ENCODE results near the gene SLC25A40.
"Not testable (repeated sequence)": the region's sequence is repeated elsewhere in the genome, so short reads cannot be mapped to it uniquely, and the experiment has no call there.

The SLC25A40 gene

DNA sequence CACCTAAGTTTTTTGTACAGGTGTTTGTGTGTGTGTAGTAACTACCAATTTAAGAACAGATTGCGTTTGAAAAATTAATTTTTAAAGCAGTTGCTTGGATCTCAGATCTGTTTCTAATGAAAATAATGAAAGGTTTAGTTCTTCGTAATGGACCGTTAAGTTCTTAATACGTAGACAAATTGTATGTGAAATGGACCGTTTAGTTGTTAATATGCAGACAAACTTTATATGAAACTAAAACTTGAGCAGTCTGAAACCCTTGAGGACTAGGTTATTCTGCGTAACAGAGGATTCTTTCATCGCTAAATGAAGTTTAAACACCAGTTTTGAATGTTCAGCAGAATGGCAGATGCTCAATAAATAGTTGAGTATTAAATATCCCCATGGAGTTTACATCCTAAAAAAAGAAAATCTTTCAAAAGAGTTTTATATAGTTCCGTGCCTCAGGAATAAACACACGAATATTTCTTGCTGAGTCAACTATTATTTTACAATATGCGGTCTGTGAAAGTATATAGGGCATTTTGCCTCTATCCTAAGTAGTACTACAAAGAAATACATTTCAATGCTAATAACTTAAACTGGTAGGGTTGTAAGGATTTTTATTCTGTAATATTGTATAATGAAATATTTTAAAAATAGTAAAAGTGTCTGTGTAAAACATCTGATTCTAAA is 1.3 kb upstream of the SLC25A40 start:
- DNase-seq (ENCODE audit: low spot score in 2 of 2): no peak
- Mint-ChIP-seq H3K9me3 (no peaks in the 10 kb centered on the region), H3K4me3 (peak overlapping the region; percentile 97), H3K36me3 (peaks cover 58% of the 10 kb centered on the region), H3K4me1 (peaks cover 25% of the 10 kb centered on the region), H3K27ac (peak overlapping the region; percentile 97)
- ATAC-seq: no peak

DNA sequence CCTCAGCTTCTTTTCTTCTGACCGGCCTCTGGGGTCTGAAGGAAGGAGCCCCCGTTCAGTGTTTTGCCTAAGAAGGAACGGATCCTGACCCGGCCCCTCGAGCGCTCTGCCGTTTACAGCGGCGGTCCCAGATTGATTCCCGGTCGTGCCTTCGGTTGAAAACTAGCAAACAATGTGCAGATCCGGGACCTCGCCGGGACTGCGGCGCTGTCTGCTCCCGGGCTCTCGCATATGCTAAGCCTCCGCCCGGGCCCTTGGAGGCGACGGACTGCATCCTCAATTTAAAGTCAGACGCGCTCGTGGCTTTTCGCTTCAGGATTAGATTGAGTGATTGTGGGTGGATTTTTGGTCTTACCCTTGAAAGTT is 692 bp upstream of the SLC25A40 start:
- Mint-ChIP-seq H3K4me1 (peaks cover 31% of the 10 kb centered on the region), H3K36me3 (peaks cover 51% of the 10 kb centered on the region), H3K27ac (peak overlapping the region; percentile 97), H3K9me3 (peaks cover 2% of the 10 kb centered on the region), H3K4me3 (peak overlapping the region; percentile 97)
- DNase-seq (ENCODE audit: low spot score in 2 of 2) (peak in 1 of 2 donors; percentile 20), ATAC-seq (peak; percentile 47)

DNA sequence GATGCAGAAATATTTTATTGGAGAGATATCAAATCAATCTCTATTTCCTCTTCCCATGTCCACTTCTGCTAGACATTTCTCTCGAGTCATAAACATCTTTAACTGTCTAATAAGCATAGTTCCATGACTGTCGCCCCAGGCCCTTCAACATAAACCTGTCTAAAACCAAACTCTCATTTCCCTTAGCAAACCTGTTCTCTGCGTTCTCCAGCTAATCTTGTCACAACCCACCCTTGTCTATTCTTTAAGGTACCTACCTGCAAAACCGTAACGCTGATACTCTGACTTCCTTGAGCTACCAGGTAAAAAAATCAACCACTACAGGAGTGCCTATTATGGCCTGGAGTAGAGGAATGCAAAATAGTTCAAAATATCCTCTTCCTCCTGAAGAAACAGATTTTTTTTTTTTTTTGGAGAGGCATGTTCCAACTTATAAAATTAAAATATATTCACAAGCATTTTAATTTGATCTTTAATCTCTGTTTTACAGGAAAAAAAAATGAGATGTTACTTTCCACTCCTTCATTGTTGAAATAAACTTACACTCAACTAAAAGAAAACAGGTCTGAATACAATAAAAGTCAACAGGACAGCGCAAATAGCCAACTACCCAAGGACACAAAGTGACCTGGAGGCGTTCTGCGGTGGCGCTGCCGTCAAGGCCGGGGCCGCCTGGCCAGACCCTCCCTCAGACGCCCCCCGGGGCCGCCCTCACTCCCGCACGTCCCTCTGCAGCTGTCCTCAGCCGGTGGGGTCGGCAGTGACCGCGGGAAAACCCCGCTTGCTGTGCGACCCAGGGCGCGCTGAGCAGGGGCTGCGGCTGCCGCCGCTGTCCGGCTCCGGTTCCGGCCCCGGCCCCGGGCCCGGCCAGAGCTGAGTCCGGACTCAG is 765 bp downstream of the SLC25A40 start:
- Mint-ChIP-seq H3K9me3 (peaks cover 2% of the 10 kb centered on the region), H3K36me3 (peaks cover 37% of the 10 kb centered on the region), H3K27ac (peak overlapping the region; percentile 97), H3K4me1 (peaks cover 31% of the 10 kb centered on the region), H3K4me3 (peak overlapping the region; percentile 97)
- ATAC-seq (peak; percentile 1), DNase-seq (ENCODE audit: low spot score in 2 of 2) (no peak)

DNA sequence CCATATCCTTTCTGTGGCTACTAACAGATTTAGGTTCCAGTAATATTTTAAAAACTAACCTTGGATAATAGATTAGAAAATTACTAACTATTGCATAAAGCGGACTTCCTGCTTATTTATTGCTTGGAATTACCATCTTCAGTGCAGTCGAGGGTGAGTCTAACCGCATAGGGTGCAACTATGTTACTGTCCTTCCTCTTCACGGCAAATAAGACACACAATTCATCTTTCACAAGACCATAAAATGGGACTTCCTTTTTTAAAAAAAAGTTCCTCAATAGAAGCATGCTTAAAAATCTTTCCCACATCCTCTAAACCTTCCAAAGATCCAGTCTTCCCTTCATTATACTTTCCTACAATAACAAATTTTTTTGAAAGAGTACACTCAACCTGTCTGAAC is 2.1 kb downstream of the SLC25A40 start:
- DNase-seq (ENCODE audit: low spot score in 2 of 2) (no peak), ATAC-seq (no peak)
- H3K36me3 Mint-ChIP-seq: peaks cover 24% of the 10 kb centered on the region
- peak overlapping the region; percentile 50 for H3K27ac Mint-ChIP-seq
- H3K9me3 Mint-ChIP-seq: peaks cover 2% of the 10 kb centered on the region
- H3K4me1 Mint-ChIP-seq: peaks cover 31% of the 10 kb centered on the region
- peak overlapping the region; percentile 97 for H3K4me3 Mint-ChIP-seq

DNA sequence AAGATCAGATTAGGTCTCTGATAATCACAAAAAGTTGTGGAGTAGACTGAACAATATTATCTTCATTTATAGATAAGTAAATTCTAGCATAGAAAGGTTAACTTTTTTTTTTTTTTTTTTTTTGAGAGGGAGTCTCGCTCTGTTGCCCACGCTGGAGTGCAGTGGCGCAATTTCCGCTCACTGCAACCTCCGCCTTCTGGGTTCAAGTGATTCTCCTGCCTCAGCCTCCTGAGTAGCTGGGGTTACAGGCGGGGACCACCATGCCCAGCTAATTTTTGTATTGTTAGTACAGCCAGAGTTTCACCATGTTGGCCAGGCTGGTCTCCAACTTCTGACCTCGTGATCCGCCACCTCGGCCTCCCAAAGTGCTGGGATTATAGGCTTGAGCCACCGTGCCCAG is 2.8 kb downstream of the SLC25A40 start:
- H3K4me3 Mint-ChIP-seq; ATAC-seq; H3K9me3 Mint-ChIP-seq; DNase-seq (ENCODE audit: low spot score in 2 of 2): not testable (repeated sequence)
- peaks cover 31% of the 10 kb centered on the region for H3K4me1 Mint-ChIP-seq
- H3K27ac Mint-ChIP-seq: peak overlapping the region; percentile 50
- peaks cover 16% of the 10 kb centered on the region for H3K36me3 Mint-ChIP-seq

DNA sequence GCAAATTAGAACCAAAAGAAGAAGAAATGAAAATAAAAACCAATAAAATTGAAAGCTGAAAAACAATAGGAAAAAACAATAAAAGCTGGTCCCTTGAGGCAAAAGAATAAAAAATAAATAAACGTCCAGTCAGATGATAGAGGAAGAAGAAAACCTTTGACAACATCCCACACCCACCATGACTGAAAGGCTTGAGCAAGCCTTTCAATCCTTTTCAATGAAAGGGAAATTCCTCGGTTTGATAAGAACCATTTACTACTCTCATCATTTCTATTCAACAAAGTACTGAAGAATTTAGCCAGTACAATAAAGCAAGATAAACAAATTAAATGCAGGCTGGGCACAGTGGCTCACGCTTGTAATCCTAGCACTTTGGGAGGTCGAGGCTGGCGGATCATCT is 3.8 kb downstream of the SLC25A40 start:
- Mint-ChIP-seq H3K27ac (no peak overlapping the region), H3K9me3 (peaks cover 2% of the 10 kb centered on the region), H3K36me3 (peaks cover 14% of the 10 kb centered on the region), H3K4me1 (peaks cover 31% of the 10 kb centered on the region), H3K4me3 (no peak overlapping the region)
- ATAC-seq (no peak), DNase-seq (ENCODE audit: low spot score in 2 of 2) (no peak)

DNA sequence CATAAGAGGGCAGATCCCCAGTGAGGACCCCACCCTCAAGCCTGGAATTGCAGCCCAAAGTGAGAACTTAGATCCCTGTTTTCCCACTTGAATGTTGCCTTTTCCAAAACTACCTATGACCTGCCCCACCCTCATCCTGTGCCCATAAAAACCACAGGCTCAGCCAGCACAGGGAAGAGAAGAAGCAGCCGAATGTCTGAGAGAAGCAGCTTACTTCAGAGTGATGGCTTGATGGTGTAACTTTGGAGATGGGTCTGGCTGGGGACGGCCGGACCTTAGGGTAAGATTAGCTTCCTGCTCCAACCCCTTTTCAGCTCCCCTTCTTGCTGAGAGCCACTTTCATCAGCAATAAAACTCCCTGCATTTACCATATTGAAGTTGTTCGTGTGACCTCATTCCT is 5.7 kb downstream of the SLC25A40 start:
- Mint-ChIP-seq H3K27ac (no peak overlapping the region), H3K36me3 (peaks cover 18% of the 10 kb centered on the region)

DNA sequence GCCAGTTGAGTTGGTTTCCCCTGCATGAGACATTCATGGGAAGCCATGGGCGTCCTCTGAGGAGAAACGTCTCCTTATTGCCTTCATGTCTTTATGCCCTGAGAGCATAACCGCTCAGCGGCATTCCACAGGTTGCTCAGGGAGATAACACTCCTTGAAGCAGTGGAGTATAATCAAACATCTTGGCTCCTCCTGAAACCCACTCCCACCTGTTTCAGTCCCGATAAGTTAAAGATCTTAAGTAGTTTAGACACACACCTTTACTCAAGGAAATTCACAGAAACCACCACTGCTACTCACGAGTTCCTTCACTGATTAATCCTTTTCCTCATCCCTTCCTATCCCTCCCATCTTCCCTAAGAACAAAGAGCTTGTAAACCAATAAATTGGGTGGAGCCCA is 9.6 kb downstream of the SLC25A40 start:
- peaks cover 11% of the 10 kb centered on the region for H3K9me3 Mint-ChIP-seq
- peaks cover 23% of the 10 kb centered on the region for H3K36me3 Mint-ChIP-seq
- H3K27ac Mint-ChIP-seq; H3K4me3 Mint-ChIP-seq; ATAC-seq; DNase-seq (ENCODE audit: low spot score in 2 of 2); H3K4me1 Mint-ChIP-seq: not testable (repeated sequence)

More for the DNA sequence above, 5.7 kb downstream of the SLC25A40 start:
- DNase-seq (ENCODE audit: low spot score in 2 of 2): no peak
- Mint-ChIP-seq H3K9me3 (peaks cover 13% of the 10 kb centered on the region), H3K4me3 (no peak overlapping the region), H3K4me1 (peaks cover 31% of the 10 kb centered on the region)
- no peak for ATAC-seq

DNA sequence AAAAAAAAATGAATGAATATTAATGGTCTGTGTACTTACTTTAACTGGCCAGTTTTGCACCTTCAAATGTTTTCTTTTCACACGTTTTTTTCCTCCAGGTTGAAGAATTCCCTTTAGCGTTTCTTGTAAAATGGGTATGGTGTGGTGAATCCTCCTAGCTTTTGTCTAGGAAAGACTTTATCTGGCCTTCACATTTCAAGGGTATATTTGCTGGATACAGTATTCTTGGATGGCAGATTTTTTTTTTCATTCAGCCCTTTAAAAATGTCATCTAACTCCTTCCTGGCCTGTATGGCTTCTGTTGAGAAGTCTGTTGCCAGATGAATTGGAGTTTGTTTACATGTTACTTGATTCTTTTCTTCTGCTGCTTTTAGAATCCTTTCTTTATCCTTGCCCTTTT is 10.1 kb downstream of the SLC25A40 start:
- Mint-ChIP-seq H3K4me1 (no peaks in the 10 kb centered on the region), H3K36me3 (peaks cover 23% of the 10 kb centered on the region), H3K9me3 (peaks cover 11% of the 10 kb centered on the region), H3K27ac (no peak overlapping the region), H3K4me3 (no peak overlapping the region)
- DNase-seq (ENCODE audit: low spot score in 2 of 2): no peak
- no peak for ATAC-seq

DNA sequence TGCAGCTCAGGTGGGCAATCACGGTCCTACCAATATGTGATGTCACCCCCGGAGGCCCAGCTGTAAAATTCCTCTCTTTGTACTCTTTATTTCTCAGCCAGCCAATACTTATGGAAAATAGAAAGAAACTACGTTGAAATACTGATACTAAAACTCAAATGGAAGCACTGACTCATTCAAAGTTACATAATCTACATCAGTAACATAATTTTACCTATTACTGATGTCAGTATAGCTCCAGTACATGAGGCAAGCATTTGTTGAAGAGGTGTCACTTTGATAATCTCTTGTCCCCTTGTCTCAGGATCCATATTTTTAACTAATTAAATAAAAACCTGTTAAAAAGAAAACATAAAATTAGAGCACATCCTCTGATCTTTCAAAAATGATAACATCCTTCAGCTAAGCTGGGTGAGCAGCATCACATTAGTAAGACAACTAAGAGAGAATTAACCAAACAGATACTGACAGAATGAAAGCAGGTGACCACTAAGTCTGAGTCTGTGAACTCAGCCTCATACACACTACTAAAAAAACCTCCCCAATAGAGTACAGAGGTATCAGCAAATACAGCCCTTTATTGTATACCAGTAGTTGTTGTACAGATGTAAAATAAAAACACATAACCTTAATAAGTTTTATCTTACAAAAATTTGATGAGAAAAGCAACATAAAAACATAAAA is 17.6 kb downstream of the SLC25A40 start:
- Mint-ChIP-seq H3K9me3 (no peaks in the 10 kb centered on the region), H3K4me1 (peaks cover 5% of the 10 kb centered on the region), H3K27ac (peak overlapping the region; percentile 30), H3K4me3 (no peak overlapping the region), H3K36me3 (peaks cover 60% of the 10 kb centered on the region)
- DNase-seq (ENCODE audit: low spot score in 2 of 2) (no peak), ATAC-seq (no peak)

DNA sequence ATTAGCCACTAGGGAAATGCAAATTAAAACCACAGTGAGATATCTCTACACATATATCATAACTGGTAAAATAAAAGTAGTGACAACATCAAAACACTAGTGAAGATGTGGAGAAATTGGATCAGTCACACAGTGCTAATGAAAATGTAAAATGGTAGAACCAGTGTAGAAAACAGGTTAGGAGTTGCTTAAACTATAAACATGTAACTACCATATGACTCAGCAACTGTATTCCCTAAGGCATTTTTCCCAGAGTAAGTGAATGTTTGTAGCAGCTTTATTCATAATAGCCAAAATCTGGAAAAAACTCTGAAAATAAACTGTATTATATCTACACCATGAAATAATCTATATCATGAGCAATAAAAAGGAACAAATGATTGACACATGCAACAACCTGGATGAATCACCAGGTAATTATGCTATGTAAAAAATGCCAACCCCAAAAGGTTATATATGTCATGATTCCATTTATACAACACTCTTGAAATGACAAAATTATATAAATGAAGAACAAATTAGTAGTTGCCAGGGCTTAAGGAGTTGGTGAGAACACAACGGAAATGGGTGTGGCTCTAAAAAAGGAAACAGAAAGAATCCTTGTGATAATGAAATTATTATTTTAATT is 22.8 kb downstream of the SLC25A40 start:
- DNase-seq (ENCODE audit: low spot score in 2 of 2): no peak
- no peak overlapping the region for H3K27ac Mint-ChIP-seq
- peaks cover 10% of the 10 kb centered on the region for H3K4me1 Mint-ChIP-seq
- no peaks in the 10 kb centered on the region for H3K9me3 Mint-ChIP-seq
- H3K36me3 Mint-ChIP-seq: peaks cover 82% of the 10 kb centered on the region
- peak; percentile 63 for ATAC-seq
- no peak overlapping the region for H3K4me3 Mint-ChIP-seq

DNA sequence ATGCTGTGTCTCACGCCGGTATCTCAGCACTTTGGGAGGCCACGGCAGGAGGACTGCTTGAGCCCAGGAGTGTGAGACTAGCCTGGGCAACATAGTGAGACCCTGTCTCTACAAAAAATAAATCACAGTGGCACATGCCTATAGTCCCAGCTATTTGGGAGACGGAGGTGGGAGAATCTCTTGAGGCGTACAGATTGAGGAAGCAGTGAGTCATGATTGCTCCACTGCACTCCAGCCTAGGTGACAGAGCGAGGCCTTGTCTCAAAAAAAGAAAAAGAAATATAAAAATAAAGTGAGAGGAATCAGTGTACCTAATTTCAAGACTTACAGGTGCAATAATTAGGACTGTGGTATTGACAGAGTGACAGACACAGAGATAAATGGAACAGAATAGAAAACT is 23.9 kb downstream of the SLC25A40 start:
- no peak for DNase-seq (ENCODE audit: low spot score in 2 of 2)
- Mint-ChIP-seq H3K36me3 (peaks cover 76% of the 10 kb centered on the region), H3K4me1 (peaks cover 10% of the 10 kb centered on the region), H3K4me3 (no peak overlapping the region), H3K9me3 (no peaks in the 10 kb centered on the region), H3K27ac (no peak overlapping the region)
- ATAC-seq: no peak

DNA sequence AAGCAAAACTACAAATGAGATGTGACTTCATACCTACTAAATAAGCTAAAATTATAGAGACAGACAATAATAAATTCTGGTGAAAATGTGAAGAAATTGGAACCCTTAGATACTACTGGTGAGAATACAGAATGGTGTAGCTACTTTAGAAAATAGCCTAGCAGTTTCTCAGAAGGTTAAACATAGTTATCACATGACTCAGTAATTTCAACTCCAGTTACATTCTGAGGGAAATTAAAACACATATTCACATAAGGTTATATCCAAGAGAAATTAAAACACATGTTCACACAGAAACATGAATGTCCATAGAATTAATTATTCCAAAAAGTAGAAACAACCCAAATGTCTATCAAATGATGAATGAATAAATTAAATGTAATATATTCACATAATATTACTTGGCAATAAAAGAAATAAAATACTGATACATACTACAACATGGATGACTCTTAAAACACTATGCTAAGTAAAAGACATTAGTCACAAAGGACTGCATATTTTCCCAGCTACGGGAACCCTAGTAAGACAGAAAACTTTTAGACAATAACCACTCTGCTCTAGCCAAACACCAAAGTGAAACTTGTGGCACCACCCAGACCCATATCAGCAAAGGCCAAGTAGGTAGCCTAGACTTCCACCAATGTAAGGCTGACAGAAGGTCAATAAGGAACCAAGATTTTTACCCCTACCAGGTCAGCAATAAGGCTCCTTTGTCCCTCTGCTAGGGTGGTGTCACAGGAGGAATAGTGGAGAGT is 25.1 kb downstream of the SLC25A40 start:
- Mint-ChIP-seq H3K36me3 (peaks cover 77% of the 10 kb centered on the region), H3K4me3 (no peak overlapping the region), H3K27ac (no peak overlapping the region), H3K4me1 (peaks cover 10% of the 10 kb centered on the region), H3K9me3 (no peaks in the 10 kb centered on the region)
- DNase-seq (ENCODE audit: low spot score in 2 of 2) (no peak), ATAC-seq (no peak)

DNA sequence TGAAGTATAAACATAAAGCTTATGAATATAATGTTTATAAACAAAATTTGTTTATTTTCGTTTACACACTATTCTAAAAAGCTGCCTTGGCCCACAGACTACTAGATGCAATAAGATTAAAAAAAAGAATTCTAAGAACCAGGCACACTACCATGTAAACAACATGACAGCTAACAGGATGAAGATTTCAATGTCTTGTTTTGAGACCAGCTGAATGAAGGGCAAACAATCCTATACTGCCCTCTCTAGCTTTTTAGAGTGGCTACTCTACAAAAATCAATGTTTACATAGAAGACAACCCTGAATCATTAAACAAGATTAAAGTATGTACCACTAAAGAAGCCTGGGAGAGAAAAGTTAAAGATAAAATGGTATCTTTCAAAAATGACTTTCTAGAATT is 38.6 kb downstream of the SLC25A40 start:
- Mint-ChIP-seq H3K36me3 (peaks cover 19% of the 10 kb centered on the region), H3K4me3 (no peak overlapping the region), H3K27ac (no peak overlapping the region), H3K9me3 (no peaks in the 10 kb centered on the region), H3K4me1 (no peaks in the 10 kb centered on the region)
- no peak for DNase-seq (ENCODE audit: low spot score in 2 of 2)
- ATAC-seq: no peak
